AG08395 (cell line): Measurements from ENCODE around the gene S100P.
"Not testable (repeated sequence)": the region's sequence is repeated elsewhere in the genome, so short reads cannot be mapped to it uniquely, and the experiment has no call there.

Experiments
- DNase-seq: peaks from one replicate; pipeline ENCODE4 v3.0.0; 2012; ENCODE audit warnings: mixed read lengths, low spot score

Gene S100P

GRCh38 chr4:6693231-6694176, at the start of gene S100P:
Gene S100P, plus strand, starts transcription at chr4:6693878. Its CDS starts 55 bp downstream, at chr4:6693933.
- no peak for DNase-seq

GRCh38 chr4:6644792-6645530, 48.7 kb upstream of the S100P start:
- DNase-seq = no peak

- DNase-seq = no peak
Observed at GRCh38 chr4:6647169-6647568, 46.5 kb upstream of the S100P start.

DNA sequence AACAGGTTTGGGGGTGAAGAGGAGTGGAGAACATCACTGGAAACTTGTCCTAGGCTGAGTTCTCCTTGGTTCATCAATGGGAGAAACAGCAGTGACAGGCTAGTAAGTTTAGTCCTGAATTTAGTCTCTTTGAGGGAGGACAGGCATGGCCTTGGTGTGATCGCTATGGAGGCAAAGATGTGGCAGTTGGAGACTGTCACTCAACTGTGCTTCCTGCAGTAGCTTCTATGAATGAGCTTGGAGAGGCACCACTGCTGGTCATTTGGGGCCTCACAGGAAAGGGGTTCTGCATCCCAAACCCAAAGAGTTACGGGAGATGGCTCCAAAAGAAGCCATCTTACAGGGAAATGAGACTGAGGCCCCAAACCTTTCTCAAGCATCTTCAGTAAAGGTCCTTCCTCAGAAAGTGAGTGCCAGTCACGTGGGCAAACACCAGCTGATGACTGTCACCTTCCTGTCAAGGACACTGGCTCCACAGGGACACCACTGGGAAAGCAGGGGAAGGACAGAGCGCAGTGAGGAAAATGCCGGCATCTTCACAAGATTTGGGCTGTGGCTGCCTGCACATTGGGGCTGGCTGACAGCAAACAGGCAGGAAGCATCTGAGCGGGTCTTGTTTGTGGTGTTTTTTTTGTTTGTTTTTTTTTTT, 46.0 kb upstream of the S100P start:
- no peak for DNase-seq

GRCh38 chr4:6649216-6649615, 44.5 kb upstream of the S100P start:
- no peak for DNase-seq

DNA sequence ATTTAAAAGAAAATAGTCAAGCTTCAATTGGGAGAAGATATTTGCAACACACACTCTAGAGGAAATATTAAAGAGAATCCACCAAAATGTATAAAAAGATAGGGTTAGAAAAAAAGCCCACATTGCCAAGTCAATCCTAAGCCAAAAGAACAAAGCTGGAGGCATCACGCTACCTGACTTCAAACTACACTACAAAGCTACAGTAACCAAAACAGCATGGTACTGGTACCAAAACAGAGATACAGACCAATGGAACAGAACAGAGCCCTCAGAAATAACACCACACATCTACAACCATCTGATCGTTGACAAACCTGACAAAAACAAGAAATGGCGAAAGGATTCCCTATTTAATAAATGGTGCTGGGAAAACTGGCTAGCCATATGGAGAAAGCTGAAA, 39.5 kb upstream of the S100P start:
- DNase-seq = not testable (repeated sequence)

GRCh38 chr4:6655291-6655690, 38.4 kb upstream of the S100P start:
- DNase-seq = not testable (repeated sequence)

- DNase-seq = no peak
Observed at GRCh38 chr4:6655924-6656323, 37.8 kb upstream of the S100P start.

DNA sequence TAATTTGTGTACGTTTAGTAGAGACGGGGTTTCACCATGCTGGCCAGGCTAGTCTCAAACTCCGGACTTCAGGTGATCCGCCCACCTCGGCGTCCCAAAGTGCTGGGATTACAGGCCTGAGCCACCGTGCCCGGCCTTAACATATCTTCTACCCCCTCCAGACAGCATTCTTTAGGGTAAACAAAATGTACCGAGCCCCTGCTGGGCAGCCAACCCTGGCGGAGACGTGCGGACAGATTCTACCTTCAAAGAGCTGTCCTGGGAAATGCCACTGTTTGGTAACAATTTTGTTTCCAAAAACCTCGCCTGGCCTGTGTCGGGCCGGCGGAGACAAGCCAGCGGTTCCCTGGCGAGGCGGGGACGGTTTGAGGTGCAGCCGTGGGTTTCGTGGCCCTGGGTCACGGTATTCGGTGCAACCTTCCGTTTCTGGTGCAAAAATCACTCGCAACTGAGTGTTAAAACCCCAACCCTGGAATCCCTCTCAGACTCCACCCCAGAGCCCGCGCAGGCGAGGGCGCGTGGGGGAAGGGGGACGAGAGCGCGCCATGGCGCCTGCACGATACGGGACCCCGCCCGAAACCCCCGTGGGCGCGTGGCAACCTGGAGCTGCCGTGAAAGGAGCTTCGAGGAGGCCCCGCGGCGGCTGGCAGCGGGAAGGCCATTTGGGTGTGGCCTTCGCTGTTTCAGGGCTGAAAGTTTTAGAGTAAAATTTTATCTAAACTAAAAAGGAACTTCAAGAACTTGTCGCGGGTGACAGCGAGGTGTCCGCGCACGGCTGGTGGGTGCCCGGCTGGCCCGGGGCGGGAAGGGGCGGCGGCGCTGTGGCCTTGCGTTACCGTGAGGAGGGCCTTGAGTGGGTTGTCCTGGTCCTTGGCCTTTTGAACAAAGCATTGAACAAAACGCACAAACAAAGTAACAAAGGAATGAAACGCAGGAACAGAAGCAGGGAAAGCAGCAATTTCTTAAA, 36.2 kb upstream of the S100P start:
- DNase-seq = no peak

DNA sequence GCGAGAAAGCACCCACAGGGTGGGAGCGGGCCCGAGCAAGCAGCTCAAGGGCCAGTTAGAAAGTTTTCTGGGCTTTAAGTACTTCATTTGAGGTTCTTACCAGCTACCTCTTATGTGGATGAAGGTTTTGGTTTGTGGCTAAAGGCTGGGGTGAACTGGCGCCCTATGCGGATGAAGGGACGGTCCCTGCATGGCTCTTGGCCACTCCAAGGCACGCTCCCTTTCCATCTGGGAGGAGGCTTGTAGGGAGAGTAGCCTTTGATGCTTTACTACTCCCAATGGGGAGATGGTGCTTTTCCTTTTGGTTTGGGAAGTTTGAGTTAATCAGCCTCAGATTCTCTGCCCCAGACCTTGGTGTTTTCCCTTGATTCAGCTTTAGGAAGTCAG, 35.5 kb upstream of the S100P start:
- DNase-seq = no peak

DNA sequence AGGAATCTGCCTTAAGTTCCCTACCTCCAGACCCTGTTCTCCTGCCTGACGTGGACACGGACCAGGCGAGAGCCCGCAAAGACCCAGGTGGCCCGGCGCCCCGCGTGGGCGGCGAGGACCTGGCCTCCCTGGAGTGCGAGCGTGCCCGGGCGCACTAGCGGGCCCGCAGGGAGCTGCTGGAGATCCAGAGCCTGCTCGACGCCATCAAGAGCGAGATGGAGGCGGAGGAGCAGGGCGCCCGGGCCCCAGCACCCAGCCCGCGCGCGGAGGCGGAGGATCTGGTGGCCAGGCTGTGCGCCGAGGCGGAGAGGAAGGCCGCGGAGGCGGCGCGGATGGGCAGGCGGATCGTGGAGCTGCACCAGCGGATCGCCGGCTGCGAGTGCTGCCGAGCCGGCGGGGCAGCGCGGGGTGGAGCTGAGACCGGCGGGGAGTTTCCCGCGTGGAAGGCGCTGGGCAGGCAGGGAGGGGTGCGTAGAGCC, 35.0 kb upstream of the S100P start:
- peak; percentile 41 for DNase-seq

- DNase-seq = no peak
Observed at GRCh38 chr4:6659897-6660296, 33.8 kb upstream of the S100P start.

DNA sequence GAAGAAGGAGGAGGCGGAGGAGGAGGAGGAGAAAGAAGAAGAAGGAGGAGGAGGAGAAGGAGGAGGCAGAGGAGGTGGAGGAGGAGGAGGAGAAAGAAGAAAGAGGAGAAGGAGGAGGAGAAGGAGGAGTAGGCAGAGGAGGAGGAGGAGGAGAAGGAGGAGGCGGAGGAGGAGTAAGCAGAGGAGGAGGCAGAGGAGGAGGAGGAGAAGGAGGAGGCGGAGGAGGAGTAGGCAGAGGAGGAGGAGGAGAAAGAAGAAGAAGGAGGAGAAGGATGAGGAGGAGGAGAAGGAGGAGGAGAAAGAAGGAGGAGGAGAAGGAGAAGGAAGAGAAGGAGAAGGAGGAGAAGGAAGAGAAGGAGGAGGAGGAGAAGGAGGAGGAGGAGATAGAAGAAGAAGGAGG, 33.2 kb upstream of the S100P start:
- no peak for DNase-seq

- no peak for DNase-seq
Observed at GRCh38 chr4:6662591-6662990, 31.1 kb upstream of the S100P start.

GRCh38 chr4:6663596-6664393, 29.9 kb upstream of the S100P start:
- DNase-seq = no peak

- DNase-seq = no peak
Observed at GRCh38 chr4:6665320-6665654, 28.4 kb upstream of the S100P start.

GRCh38 chr4:6668391-6668790, 25.3 kb upstream of the S100P start:
- peak; percentile 49 for DNase-seq

DNA sequence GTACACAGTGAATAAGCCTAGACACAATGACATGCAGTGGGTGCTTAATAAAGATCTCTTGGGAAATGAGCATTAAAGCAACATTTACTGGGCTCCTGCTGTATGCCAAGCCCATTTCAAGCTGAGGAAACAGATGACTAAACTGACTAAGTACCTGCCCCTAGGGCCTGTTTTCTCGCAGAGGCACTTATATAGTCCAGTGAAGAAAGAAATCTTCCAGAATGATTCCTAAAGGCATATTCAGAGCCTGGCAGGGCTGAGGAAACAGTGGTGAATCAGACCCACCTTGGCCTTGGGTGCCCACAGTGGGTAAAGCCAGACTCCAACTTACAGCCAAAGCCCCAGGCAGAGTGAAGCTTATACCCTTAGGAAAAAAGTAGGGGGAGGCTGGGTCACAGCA, 22.0 kb upstream of the S100P start:
- DNase-seq = no peak

- DNase-seq = no peak
Observed at GRCh38 chr4:6672131-6672530, 21.5 kb upstream of the S100P start.

DNA sequence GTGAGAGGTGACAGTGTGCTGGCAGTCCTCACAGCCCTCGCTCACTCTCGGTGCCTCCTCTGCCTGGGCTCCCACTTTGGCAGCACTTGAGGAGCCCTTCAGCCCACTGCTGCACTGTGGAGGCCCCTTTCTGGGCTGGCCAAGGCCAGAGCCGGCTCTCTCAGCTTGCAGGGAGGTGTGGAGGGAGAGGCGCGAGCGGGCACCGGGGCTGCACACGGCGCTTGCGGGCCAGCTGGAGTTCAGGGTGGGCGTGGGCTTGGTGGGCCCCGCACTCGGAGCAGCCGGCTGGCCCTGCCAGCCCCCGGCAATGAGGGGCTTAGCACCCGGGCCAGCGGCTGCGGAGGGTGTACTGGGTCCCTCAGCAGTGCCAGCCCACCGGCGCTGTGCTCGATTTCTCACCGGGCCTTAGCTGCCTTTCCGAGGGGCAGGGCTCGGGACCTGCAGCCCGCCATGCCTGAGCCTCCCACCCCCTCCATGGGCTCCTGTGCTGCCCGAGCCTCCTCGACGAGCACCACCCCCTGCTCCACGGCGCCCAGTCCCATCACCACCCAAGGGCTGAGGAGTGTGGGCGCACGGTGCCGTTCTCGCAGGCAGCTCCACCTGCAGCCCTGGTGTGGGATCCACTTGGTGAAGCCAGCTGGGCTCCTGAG, 21.0 kb upstream of the S100P start:
- DNase-seq = not testable (repeated sequence)
